HuH-7.5 (cell line): ENCODE data around the gene MCM9.
A peak's percentile ranks its signal among the peaks of the same experiment; 100 is the strongest.

ENCODE experiments used
- DNase-seq: peaks from one replicate; pipeline ENCODE4 v3.0.0; 2011; ENCODE audit warnings: low spot score

The MCM9 gene

GRCh38 chr6:118934461-118935330 lies at the start of gene MCM9:
Gene MCM9, minus strand, starts transcription at chr6:118935159. Its CDS starts 3,436 bp downstream, at chr6:118931723.
- peak; percentile 75 for DNase-seq

- DNase-seq, result no peak
These were observed 49.4 kb upstream of the MCM9 start for GRCh38 chr6:118984342-118984741.

- no peak for DNase-seq
These were observed 47.6 kb upstream of the MCM9 start for GRCh38 chr6:118982575-118982911.

- no peak for DNase-seq
These were observed 47.1 kb upstream of the MCM9 start for GRCh38 chr6:118981884-118982574.

GRCh38 chr6:118980063-118980462 lies 45.1 kb upstream of the MCM9 start:
- DNase-seq, result no peak

GRCh38 chr6:118974790-118975189 lies 39.8 kb upstream of the MCM9 start:
- no peak for DNase-seq

GRCh38 chr6:118971682-118972081 lies 36.7 kb upstream of the MCM9 start:
- DNase-seq, result no peak

- DNase-seq, result no peak
These were observed 35.9 kb upstream of the MCM9 start for GRCh38 chr6:118970866-118971265.

GRCh38 chr6:118968416-118968815 lies 33.5 kb upstream of the MCM9 start:
- no peak for DNase-seq

GRCh38 chr6:118967239-118967638 lies 32.3 kb upstream of the MCM9 start:
- no peak for DNase-seq

- DNase-seq, result no peak
These were observed 30.9 kb upstream of the MCM9 start for GRCh38 chr6:118965843-118966370.

- no peak for DNase-seq
These were observed 30.4 kb upstream of the MCM9 start for GRCh38 chr6:118965371-118965770.

GRCh38 chr6:118963003-118963402 lies 28.0 kb upstream of the MCM9 start:
- DNase-seq, result no peak

GRCh38 chr6:118959903-118960302 lies 24.9 kb upstream of the MCM9 start:
- DNase-seq, result no peak

GRCh38 chr6:118953391-118953790 lies 18.4 kb upstream of the MCM9 start:
- DNase-seq, result no peak

GRCh38 chr6:118952683-118953082 lies 17.7 kb upstream of the MCM9 start:
- no peak for DNase-seq

- DNase-seq, result no peak
These were observed 10.3 kb upstream of the MCM9 start for GRCh38 chr6:118945217-118945616.

- no peak for DNase-seq
These were observed 5.8 kb upstream of the MCM9 start for GRCh38 chr6:118940770-118941169.

GRCh38 chr6:118939683-118940082 lies 4.7 kb upstream of the MCM9 start:
- DNase-seq, result no peak

GRCh38 chr6:118935978-118936703 lies 1.2 kb upstream of the MCM9 start:
- DNase-seq, result no peak

GRCh38 chr6:118935331-118935668 lies 341 bp upstream of the MCM9 start:
- no peak for DNase-seq

- DNase-seq, result no peak
These were observed 1.0 kb downstream of the MCM9 start for GRCh38 chr6:118933855-118934460.
